NCI-H510A (cell line): Measurements from ENCODE around the gene MARK3.

Experiments used
- DNase-seq: peaks from one replicate; lab custom pipeline; 2025; lab: John Stamatoyannopoulos, UW

The MARK3 gene

DNA sequence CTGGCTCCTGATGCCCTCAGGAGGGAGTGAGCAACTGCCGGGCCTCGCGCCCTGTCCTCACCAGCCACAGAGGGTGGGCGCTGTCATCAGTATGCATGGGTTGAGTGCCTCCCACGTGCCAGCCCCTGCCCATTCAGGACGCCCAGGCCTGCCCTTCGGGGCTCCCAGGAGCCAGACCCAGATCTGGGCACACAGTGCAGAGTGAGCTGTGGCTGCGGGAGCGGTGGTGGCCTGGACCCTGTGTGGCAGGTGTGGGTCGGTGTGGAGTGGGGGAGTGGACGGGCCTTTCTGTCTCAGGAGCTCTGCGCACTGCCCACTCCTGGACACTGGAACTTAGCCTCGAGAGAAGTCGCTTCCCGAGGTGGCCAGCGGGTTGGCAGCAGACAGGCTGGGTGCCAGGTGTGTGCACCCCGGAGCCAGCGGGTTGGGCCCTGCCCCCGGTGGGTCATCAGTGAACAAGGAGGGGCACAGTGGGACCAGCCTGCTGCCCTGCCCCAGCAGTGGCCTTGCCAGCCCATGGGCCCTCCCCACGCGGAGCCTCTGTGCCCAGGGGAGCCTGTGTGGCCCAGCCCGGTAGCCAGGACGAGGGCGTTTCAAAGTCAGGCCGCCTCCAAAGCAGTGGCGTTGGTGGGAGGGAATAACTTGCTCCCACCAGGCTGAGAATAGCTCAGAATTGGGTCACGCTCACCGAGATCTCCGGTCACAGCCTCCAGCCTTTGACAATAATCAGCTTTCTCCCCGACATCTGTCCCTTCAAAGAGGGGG is 153.3 kb downstream of the MARK3 start:
- no peak for DNase-seq

DNA sequence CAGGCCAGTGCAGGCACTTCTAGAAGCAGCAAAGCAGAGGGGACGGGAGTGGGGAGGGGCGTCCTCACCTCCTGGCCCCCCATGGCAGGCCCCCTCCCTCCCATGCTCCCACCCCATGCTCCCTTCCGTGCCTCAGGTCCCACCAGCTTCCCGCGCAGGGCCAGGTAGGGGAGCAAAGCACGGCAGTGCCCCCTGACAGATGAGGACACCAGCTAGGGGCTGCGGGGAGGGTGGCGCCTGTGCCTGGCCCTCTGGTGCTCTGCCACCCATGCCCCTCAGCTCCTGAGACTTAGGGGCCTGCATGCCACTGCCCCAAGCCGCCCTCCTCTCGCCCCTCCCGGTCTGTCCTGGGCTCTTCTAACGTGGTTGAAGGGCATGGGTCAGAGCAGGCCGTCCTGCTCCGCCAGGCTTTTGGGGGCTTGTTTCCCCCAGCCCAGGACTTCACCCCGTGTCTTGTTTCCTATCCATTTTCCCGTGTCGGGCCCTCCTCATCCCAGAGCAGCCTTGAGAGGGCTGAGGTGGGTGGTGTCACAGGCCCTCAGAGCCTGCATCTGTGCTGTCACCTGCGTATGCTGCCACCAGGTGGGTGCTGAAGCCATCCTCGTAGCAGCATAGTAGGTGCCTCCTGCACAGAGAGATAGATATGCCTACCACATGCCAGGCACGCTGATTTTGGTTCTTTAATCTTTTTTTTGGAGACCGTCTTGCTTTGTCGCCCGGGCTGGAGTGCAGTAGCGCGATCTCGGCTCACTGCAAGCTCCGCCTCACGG is 154.0 kb downstream of the MARK3 start:
- no peak for DNase-seq

DNA sequence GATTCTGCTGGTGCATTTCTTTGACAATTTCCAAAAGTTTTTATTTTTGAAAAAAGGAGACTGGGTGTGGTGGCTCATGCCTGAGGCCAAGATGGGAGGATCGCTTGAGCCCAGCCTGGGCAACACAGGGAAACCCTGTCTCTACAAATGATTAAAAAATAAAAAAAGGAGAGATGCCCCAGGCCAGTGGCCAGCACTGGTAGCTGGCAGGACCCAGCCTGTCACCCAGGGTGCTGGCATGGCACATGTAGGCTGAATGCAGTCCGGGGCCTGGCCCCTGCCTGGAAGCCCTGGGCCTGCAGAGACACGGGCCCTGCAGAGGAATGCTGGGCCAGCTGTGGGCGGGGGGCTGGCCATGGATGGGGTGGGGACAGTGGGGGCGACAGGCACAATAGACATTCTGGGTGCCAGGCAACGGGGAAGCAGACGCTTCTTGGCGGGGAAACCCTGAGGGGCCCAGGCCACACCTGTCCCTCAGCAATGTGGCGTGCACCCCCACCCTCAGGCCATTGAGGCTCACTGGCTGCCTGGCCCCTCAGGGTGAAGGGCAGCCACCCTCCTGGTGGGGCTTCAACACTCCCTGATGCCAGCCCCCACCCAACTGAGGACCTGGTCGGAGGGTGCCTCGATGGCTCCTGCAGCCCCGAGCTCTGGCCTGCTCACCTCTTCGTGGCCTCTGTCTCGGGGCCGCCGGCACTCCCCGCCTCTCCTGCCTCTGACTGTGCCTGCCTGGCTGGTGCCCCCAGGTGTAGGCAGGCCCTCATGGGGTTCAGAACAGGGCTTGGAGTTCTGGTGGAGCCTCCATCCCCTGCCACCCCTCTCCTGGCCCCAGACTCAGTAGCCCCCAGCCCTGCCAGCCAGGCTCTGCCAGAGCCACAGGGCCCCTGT is 155.8 kb downstream of the MARK3 start:
- no peak for DNase-seq

DNA sequence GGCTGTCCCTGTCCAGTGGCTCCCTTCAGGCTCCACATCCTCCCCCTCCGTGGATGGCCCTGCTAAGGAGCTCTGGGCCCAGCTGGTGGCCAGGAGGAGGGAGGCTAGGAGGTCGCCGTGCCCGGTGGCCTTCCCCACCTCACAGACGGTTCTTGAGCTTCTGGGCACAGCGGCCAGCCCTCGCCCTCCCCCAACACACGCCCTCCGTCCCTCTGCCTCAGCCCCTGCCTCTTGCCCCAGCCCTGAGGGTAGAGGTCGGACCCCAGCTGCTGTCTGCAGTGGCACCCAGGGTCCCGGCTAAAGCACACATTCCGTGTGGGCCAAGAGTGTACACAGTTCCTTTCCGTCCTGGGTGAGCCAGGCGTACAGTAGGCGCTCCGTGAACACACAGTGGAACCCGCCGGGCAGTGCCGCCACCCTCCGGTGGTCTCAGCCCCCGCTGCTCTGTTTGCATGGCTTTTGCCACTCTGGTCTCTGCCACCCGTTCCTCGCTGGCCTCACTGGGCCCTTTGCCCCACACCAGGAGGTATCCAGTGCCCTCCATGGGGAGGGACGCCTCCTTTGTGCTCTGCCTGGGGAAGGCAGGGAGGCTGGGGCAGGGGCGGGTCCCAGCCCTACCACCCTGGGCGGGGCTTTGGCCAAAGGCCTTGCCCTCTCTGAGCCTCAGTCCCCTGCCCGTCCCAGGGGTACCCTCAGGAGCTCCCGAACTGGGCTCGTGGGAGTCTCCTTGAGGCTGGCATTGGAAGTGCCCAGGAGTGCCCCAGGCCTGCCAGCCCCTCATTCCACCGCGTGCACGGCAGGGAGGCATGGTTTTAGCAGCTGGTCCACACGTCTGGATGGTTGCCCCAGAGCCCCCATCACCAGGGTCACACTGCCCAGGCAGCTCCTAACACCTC is 156.7 kb downstream of the MARK3 start:
- no peak for DNase-seq

DNA sequence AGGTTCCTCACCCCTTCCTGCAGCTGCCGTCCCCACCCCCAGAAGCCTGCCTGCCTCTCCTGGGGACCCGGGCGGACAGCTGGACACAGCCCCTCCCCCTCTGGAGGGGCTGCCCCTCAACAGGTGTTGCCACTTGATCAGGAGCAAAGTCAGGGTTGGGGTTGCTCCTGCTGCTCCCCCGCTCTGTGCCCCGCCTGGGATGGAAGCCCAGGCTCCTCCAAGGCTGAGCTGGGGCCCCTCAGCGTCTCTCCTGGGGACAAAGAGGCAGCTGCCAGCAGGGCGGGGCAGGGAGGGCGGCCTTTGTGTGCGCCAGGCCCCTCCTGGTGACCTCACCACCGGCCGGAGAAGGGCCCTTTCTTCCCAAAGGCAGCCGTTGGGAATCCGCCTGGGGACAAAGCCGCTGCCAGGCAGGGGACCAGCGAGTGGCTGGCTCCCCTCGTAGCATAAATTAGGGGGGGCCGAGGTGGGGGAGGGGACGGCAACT is 157.4 kb downstream of the MARK3 start:
- peak; percentile 55 for DNase-seq

DNA sequence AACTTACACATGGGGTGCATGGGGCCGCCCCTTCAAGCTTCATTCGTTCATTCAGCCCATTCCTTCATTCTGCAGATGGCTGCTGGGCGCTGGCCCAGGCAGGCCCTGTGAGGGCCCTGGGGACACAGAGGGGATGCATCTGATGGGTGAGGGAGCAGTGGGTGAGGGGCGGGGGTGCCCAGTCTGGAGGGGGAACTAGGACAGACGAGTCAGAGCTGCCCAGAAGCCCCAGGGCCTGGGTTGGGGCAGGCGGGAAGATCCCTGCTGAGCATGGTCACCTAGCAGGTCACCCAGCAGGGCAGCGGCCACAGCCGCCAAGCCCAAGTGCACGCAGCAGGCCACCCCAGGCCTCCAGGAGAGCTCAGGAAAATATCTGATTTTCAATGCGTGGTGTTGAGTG is 157.9 kb downstream of the MARK3 start:
- DNase-seq, result no peak

DNA sequence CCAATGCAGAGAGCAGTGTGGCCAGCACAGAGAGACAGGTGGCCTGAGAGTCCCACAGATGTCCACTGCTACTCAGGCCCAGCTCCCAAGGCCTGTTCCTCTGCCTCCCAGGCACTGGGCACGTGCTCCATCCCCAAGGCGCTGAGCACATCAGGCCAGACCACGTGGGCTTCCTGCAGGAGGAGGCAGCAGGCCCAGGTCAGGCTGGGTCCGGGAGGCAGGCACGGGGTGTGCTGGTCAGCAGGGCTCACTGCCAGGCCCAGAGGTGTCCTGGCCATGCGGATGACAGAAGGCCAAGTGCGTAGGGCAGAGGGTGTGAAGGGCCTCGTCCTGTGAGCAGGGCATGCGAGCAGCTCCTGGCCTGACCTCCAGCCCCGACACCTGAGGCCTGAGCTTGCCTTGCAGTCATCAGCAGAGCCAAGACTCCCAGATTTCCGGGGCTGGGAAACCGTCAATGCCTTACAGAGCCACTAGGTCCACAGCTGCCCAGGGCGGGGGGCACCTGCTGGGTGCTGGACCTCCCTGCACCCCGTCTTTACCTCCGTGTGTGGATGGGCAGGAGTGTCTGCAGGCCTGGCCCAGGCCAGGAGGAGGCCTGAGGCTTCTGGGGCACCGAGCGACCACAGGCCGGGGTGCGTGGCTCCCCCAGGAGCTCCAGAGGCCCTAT is 158.6 kb downstream of the MARK3 start:
- no peak for DNase-seq

DNA sequence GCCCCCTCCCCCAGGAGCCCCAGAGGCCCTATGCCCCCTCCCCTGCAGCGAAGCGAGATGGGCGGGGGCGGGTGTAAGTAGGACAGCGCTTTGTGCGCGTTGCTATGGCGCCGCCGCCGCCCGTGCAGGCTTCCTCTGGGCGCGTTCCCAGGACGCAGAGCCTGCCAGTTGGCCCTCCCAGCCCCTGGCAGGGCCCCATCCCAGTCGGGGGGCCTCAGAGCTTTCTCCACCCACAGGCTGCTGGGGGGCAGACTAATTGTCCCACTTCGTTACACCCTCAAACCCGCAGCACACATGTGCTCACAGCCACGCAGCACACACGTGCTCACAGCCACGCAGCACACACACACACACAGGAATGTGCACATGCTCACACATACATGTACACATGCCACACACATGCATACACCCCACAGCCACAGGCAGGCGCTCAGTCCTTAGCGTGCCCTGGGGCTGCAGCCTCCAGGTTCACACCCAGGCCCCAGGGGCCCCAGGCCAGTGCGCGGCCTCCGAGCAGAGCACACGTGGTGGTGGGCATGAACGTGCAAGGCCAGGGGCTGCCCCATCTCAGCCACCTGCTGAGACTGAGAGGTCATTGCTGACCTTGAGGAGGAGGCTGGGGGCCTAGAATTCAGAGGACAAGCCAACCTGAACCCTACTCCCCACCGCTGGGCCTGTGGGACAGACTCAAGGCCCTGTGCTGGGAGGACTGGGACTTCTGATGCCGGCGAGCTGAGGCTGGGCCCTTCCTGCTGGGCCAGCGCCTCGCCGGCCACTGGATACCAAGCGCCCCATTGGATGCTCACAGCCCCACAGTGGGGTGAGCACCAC is 159.4 kb downstream of the MARK3 start:
- DNase-seq, result no peak

DNA sequence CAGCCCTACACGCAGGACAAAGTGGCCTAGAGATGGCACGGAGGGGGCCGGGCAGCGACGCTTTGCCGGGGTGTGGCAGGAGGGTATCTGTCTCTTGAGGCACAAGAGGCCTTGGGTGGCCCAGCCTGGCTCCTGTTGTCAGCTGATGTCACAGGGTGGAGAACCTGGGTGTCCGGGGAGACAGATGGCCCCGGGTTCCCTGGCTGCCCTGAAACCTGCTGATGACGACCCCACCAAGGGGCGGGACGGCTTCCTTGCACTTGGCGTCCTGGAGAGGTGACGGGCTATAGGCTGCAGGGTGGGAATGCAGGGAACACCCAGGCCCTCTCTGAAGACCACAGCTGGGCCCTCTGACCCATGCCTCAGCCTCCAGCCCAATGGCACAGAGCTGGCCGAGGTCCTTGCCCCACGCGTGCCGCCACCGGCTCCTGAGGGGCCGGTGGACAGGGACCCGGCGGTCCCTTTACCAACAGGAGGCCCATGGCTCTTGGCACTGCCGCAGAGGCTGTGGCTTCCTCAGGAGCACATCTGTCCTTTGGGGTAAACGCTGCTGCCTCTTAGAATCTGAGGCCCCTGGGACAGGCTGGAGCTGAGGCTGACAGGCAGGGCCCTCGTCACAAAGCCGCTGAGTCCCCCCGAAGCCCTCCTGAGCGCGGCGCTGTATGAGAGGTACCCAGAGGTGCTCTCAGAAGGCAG is 160.2 kb downstream of the MARK3 start:
- no peak for DNase-seq

DNA sequence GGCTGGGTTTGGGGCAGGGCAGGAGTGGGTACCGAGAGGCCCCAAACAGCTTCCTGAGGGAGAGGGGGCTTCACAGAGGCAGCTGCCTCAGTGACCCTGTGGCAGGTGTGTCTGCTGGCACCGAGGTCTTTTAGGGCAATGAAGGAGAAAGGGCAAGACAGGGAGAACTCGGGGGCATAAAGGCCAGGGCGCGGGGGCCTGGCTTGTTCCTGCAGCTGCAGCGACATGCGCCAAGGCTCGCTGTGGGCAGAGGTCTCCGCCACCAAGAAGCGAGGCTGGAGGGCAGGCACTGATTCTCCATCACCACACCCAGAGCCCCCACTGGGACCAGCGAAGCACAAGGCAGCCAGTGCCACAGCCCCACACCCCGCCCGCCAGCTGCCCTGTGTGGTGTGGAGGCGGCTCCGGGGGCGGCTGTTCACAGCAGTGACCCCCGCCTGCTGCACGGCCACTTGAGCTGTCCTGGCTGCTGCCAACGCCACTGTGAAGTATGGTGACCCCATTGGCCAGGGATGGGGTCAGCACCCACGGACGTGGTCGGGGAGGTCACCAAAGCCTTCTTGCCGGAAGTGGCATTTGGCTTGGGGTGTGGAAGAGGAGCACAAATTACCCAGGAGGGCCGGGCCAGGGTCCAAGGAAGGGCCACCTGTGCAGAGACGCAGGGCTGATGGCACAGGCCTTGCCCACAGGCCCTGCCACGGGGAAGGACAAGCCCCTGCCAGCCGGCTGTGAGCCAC is 160.9 kb downstream of the MARK3 start:
- no peak for DNase-seq

DNA sequence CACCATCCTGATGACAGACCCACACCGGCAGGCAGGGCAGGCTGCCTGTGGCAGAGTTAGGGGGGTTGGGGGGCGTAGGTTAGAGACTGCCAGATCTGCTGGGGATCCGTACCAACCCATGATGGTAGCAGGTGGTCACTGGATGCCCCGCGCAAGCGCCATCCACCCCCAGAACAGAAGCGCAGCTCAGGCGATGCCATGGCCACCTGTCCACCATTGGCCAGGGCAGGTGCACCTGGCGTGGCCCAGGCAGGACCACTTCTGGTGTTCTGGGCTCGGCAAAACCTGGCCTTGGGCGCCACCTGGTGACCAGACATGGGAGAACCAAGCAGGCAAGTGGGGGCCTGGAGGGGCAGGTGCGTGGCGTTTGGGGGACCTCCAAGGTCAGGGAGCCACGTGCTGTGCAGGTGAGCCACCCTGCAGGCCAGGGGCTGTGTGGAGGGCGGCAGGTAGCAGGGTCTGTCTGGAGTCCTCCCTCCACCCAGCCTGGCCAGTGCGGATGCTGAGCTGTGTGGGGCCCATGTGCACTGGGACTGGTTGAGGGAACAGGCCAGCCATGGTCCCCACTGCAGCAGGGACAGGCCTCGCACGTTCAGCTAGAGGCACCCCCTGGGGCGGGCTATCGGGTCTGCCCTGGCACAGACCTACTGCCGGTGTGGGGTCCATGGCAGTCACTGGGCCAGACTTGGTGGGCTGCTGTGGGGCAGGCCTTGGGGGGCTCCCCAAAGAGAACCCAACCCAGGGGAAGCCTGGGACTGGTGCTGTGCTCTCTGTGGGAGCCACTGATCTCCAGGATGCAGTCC is 161.6 kb downstream of the MARK3 start:
- peak; percentile 68 for DNase-seq

DNA sequence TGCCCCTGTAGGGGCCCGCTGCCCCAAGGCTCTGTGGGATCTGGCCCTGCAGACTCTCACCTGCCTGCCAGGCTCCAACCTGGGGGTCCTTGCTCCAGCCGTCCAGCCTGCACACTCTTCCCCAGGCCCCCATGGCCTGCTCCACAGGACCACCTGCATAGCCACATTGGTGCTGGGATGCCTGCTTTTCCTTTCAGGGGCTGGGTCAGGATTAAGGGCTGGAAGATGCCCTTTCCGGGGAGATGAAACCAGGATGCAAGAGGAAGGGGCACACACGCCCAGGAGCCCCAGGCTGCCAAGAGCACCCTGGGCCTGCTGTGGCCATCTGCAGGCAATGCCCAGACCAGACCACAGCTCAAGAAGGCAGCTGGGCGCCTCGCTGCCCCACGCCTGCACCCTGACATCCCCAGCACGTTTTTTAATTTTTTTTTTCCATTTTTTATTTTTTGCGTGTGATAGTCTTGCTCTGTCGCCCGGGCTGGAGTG is 162.3 kb downstream of the MARK3 start:
- no peak for DNase-seq

DNA sequence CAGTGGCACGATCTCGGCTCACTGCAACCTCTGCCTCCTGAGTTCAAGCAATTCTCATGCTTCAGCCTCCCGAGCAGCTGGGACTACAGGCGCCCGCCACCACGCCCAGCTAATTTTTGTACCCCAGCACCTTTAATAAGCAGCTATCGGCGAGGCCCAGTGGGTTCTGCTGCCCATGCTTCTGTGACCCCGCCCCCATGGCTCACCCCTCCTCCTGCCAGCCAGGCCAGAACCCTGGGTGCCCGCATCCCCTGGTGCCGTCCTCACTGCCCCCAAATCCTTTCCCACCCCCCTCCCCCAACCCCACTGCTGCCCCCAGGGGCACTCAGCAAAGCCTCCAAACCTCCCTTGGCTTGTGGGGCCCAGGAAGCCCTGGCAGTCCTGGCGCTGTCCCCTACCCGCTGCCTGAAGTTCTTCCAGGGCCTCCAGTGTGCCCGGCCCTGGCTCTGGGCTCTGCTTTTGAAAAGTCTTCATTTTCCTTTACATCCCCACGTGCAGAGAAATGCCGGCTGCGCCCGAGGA is 162.8 kb downstream of the MARK3 start:
- no peak for DNase-seq

DNA sequence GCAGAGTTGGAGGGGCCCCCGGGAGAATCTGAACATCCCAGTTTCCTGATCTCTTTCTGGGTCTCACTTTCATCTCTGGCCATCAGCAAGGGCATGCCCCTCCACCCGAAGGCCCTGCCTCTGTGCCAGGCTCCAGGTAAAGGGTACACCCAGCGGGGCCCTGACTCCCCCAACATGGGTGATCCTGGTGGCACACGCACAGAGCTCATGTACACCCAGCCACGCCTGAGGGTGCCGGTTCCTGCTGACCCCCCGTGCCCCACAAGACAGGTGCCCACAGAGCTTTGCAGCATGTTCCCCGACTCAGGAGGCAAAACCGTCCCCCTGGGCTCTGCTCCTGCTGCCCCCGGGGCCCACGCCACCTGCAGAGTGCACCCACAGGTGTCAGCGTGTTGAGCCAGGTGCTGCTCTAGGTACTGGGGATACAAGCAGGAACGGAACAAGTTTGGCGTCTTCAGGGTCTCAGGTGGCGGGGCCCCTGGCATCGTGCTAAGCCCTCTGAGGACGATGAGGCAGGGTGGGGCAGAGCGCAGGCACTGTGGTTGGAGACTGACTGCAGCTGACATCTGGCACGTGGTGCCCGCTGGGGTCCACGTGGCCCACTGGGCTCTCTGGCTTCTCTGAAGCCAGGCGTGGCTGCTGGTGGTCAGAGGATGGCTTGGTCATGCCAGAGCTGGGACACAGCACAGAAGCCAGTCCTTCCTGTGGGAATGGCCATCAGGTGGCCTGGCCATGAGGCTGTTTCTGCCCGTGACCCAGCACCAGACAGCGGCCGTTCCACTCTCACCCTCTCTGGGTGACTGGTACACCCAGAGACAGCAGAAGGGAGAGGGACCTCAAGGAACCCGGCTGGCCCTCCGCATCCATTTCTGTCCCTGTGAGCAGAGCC is 163.5 kb downstream of the MARK3 start:
- no peak for DNase-seq

DNA sequence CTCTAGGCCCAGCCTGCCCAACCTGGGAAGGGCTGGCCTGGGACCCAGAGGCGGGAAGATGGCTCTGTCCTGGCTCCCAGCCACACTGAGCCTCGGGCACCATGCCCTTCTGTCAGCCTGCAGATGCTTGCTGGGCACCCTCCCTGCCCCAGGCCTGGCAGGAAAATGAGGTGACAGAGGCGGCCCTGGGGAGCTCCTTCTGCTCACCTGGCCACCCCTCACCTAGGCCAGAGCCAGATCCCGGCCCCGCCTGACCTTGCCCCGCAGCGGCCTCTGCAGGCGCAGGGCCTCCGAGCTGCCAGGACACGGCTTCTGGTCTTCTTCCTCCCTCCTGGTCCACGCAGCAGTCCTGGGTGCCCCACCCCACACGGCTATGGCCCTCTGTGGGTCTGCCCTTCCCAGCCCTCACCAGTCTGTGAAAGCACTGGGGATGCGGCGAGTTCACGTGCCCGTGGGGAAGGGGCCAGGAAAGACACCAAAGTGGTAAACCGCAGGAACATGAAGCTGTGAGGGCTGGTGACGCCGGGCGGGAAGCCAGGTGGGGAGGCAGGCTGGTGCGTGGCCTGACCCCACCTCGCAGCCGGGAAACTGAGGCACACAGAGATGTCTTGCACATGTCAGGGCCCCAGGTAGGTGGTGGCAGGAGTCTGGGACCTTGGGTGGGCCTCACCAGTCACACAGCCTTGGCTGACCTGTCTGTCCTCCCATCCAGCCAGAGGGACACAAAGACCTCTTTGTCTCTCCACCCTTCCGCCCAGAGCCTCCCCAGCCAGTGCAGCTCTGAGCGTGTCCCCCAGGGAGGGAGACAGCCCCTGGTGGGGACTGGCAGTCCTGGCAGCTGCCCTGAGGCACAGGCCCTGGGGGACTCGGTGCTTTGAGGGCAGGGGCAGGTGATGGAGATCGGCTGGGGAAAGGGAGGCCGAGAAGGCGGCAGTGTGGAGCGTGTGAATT is 164.4 kb downstream of the MARK3 start:
- no peak for DNase-seq
